Cardiac muscle cell (in vitro differentiated cells and primary cell): ENCODE results near the gene STRIP2. TPM values are rescaled to one million over a fixed set of nuclear protein-coding genes. Genes with fewer than 3 reads are reported as not detected.

Source experiments
- DNase-seq, 2 donors: peaks; one replicate each; pipeline versions ENCODE4 v3.0.0 to v3.0.0-alpha.2; 2010 to 2017; ENCODE audit warnings: low read depth in 1 of 2, low spot score in 1 of 2
- H3K27ac ChIP-seq: fragments of 200-600 bp; sonication (generic); 2 replicates; pipeline ENCODE4 v1.5.1; 2016
- H3K27me3 ChIP-seq: fragments of 200-600 bp; sonication (generic); 2 replicates; pipeline ENCODE4 v1.6.0; 2016; ENCODE audit warnings: control low read depth
- H3K36me3 ChIP-seq: fragments of 200-600 bp; sonication (generic); 2 replicates; pipeline ENCODE4 v1.5.1; 2016; ENCODE audit warnings: control low read depth
- H3K4me1 ChIP-seq: fragments of 200-600 bp; sonication (generic); 2 replicates; pipeline ENCODE4 v1.8.1; 2017; ENCODE audit warnings: low read depth, mild to moderate bottlenecking, mixed run types
- H3K4me3 ChIP-seq: fragments of 200-600 bp; sonication (generic); 2 replicates; pipeline ENCODE4 v1.5.1; 2016; ENCODE audit warnings: mild to moderate bottlenecking
- H3K9me3 ChIP-seq: fragments of 200-600 bp; sonication (generic); 2 replicates; pipeline ENCODE4 v1.5.1; 2017; ENCODE audit warnings: low read depth, mild to moderate bottlenecking, control low read depth
- polyA plus RNA-seq: library from polyadenylated mRNA; unstranded; fragments of >200 nt; fragmentation: Nextera tagmentation; extraction: Ambion mirVana; gene quantifications from 2 replicates; pipeline ENCODE4 v1.2.1, GENCODE V29; 2016
- total RNA-seq: library from RNA; depleted of rRNA; stranded (reverse); fragments of >200 nt; gene quantifications from 2 replicates; pipeline ENCODE4 v1.2.3, GENCODE V29; 2016
- TF ChIP-seq, protein P1 (sequence below): IDR thresholded peaks from 2 replicates; pipeline ENCODE4 v1.5.1; 2012; ENCODE audit warnings: low read depth, mild to moderate bottlenecking, low read length

The STRIP2 gene
- total and polyA plus RNA-seq, 2 experiments from 2014 or later = 22.0 to 23.5 TPM

DNA sequence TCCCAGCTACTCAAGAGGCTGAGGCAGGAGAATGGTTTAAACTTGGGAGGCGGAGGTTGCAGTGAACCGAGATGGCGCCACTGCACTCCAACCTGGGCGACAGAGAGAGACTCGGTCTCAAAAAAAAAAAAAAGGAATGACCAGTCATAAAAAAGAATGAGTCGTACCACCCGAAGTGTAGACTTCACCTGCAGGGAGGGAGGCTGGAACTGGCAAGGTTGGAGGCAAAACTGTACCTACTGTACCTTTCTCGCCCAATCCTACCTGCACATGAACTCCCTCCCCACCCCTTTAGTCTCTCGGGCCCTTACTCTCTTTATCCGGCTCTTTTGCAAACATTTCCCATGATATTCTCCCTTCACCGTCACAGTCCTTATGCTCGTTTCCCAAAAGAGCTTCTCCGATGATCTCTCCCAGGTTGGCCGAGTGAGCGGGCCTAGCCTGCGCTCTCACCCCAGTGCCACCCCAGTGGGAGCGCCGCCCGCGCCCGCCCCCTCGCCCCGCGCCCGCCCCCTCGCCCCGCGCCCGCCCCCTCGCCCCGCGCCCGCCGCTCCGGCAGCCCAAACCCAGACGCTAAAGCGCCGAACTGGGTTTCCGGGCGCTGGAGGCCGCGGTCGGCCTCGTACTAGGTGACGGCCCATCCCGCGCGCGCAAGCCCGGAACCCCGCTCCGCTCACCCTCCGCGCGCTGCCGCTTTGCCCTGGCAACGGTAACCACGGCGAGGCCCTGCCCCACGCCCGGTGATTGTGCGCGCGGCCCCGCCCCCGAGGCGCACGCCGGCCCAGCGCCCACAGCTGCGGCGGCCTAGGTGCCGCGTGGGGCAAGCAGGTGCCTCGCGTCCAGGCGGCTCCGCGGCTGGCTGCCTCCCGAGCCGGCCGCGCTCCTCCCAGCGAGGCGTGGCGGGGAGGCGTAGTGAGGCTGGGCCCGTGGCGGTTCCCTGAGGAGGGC, 67.8 kb downstream of the STRIP2 start, which contains the start of gene SMKR1:
Gene SMKR1 (plus strand): TSS at position 772 of the 948 bp plus-strand sequence. CDS start 294 bp downstream, outside the sequence.
- Histone ChIP-seq H3K4me3 (peak within 1 kb of the TSS; percentile 58), H3K9me3 (no peaks in the 10 kb centered on the region), H3K4me1 (no peaks in the 10 kb centered on the region), H3K36me3 (no peaks in the 10 kb centered on the region), H3K27ac (no peak within 1 kb of the TSS), H3K27me3 (peaks cover 35% of the 10 kb centered on the region)
- peak; percentile 73 to 75 for DNase-seq
- TF ChIP-seq, protein P1, sequence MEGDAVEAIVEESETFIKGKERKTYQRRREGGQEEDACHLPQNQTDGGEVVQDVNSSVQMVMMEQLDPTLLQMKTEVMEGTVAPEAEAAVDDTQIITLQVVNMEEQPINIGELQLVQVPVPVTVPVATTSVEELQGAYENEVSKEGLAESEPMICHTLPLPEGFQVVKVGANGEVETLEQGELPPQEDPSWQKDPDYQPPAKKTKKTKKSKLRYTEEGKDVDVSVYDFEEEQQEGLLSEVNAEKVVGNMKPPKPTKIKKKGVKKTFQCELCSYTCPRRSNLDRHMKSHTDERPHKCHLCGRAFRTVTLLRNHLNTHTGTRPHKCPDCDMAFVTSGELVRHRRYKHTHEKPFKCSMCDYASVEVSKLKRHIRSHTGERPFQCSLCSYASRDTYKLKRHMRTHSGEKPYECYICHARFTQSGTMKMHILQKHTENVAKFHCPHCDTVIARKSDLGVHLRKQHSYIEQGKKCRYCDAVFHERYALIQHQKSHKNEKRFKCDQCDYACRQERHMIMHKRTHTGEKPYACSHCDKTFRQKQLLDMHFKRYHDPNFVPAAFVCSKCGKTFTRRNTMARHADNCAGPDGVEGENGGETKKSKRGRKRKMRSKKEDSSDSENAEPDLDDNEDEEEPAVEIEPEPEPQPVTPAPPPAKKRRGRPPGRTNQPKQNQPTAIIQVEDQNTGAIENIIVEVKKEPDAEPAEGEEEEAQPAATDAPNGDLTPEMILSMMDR = no peak

DNA sequence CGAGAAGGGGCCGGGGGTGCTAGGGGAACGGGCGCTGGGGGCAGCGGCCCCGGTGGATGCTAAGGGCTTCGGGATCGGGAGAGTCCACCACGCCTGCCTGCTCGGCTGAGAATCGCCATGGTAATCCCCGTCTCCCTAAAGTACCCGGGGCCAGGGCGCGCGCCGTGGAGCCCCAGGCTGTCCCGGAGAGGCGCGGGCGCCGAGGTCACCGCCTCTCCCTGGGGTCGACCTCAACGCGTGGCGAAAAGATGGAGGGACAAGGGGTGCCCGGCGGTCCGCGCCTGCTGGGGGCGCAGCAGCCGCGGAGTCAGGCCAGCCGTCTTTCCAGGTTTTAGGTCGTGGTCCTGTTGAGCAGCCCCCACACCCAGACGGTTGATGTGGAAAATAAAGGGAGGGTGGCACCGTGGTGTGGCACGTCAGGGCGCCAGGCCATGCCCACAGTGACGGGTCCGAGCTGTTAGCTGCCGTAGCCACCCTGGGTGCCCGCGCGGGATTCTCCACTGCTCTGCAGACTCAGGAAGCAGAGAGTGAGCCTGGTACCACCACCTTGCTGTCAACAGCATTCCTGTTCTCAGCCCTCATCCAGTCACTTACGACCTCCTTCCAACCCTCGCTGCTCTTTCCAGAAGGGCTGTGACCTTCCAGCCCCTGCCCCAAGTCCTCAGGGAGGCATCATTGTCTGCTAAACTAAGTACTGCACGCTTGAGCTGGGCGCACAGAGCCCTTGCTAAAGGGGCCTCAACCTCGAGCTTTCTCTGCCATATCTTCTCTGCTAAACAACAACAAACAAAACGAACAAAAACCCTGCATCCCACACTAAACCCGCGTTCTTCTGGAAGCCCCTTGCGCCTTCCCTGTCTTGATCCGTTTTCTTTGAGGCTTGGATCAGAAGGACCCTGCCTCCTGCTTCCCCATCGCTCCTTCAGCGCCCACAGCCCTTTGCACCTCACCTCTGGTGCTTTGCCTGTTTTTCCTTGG, 68.8 kb downstream of the STRIP2 start:
- Histone ChIP-seq H3K4me1 (no peaks in the 10 kb centered on the region), H3K9me3 (no peaks in the 10 kb centered on the region), H3K4me3 (peak overlapping the region; percentile 58), H3K36me3 (no peaks in the 10 kb centered on the region), H3K27ac (no peak overlapping the region), H3K27me3 (peaks cover 35% of the 10 kb centered on the region)
- peak in 1 of 2 donors; percentile 36 for DNase-seq
- TF ChIP-seq, protein P1 = peak; percentile 14

DNA sequence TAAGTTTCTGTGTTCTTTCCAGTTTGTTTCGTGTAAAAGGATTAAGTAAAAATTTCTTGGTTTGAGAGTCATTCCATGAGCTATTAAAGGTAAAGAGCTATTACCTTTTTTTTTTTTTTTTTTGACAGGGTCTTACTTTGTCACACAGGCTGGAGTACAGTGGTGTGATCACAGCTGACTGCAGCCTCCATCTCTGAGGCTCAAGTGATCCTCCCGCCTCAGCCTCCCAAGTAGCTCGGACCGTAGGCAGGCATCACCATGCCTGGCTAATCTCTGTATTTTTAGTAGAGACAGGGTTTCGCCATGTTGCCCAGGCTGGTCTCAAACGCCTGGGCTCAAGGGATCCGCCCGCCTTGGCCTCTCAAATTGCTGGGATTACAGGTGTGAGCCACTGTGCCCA, 69.5 kb downstream of the STRIP2 start:
- no peaks in the 10 kb centered on the region for H3K9me3 ChIP-seq
- no peak overlapping the region for H3K27ac ChIP-seq
- H3K27me3 ChIP-seq = peaks cover 35% of the 10 kb centered on the region
- H3K4me3 ChIP-seq = no peak overlapping the region
- TF ChIP-seq, protein P1 = no peak
- H3K36me3 ChIP-seq = no peaks in the 10 kb centered on the region
- DNase-seq = no peak
- H3K4me1 ChIP-seq = no peaks in the 10 kb centered on the region

GRCh38 chr7:129512192-129512591, 78.0 kb downstream of the STRIP2 start:
- DNase-seq = no peak

DNA sequence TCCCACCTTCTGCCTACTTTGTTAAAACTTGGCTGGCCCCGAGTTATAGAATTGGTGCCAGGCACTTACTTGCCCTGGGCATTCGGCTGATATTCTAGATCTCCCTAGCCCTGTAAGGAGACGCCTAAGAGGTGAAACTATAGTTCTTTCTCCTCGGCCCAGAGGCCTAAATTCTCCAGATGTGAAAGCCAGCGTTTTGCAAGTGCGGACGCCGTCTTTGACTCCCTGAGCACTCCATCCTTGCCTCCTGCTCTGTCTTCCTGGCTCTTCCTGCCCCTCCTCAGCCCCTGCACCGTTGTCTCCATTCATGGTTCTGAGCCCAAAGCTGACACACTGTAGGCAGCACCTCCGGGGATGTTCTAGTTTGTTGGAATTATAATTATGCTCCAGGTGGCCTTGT, 79.3 kb downstream of the STRIP2 start:
- TF ChIP-seq, protein P1 = no peak
- Histone ChIP-seq H3K9me3 (no peaks in the 10 kb centered on the region), H3K4me1 (no peaks in the 10 kb centered on the region), H3K4me3 (no peak overlapping the region), H3K36me3 (no peaks in the 10 kb centered on the region), H3K27ac (no peak overlapping the region), H3K27me3 (no peaks in the 10 kb centered on the region)
- no peak for DNase-seq

More at GRCh38 chr7:129512192-129512591, 78.0 kb downstream of the STRIP2 start:
- H3K9me3 ChIP-seq = no peaks in the 10 kb centered on the region
- no peak overlapping the region for H3K4me3 ChIP-seq
- no peaks in the 10 kb centered on the region for H3K36me3 ChIP-seq
- TF ChIP-seq, protein P1 = no peak
- no peaks in the 10 kb centered on the region for H3K27me3 ChIP-seq
- no peaks in the 10 kb centered on the region for H3K4me1 ChIP-seq
- no peak overlapping the region for H3K27ac ChIP-seq
